Uterus (tissue), 4 donors: ENCODE measurements around the gene TTC17. TPM values are rescaled to one million over a fixed set of nuclear protein-coding genes. Genes with fewer than 3 reads are reported as not detected.

ENCODE experiments used
- DNase-seq, 2 donors: peaks; one replicate each; pipeline ENCODE4 v3.0.0-alpha.2; 2019 to 2020
- H3K27ac ChIP-seq, 2 donors: fragments of 200-600 bp; sonication (generic); 1 replicate in 1 of 2; 2 replicates in 1 of 2; pipeline ENCODE4 v1.5.1; 2016 to 2018
- H3K27me3 ChIP-seq, 2 donors: fragments of 200-600 bp; sonication (generic); one replicate each; pipeline ENCODE4 v1.5.1; 2018 to 2019; ENCODE audit warnings: control low read depth in 1 of 2
- H3K36me3 ChIP-seq, 2 donors: fragments of 200-600 bp; sonication (generic); one replicate each; pipeline ENCODE4 v1.5.1; 2019; ENCODE audit warnings: control low read depth in 1 of 2
- H3K4me1 ChIP-seq, 2 donors: fragments of 200-600 bp; sonication (generic); one replicate each; pipeline ENCODE4 v1.5.1; 2018 to 2019; ENCODE audit warnings: control low read depth in 1 of 2
- H3K4me3 ChIP-seq, 2 donors: fragments of 200-600 bp; sonication (generic); 1 replicate in 1 of 2; 2 replicates in 1 of 2; pipeline ENCODE4 v1.5.1; 2018 to 2019; ENCODE audit warnings: mild to moderate bottlenecking in 1 of 2
- H3K9me3 ChIP-seq, 2 donors: fragments of 200-600 bp; sonication (generic); one replicate each; pipeline ENCODE4 v1.5.1; 2019; ENCODE audit warnings: control low read depth in 1 of 2
- POLR2A ChIP-seq, 2 donors: fragments of 450-650 bp; IDR thresholded peaks; one replicate each; pipeline ENCODE4 v1.6.1; 2016; ENCODE audit warnings: antibody characterized with exemption in 2 of 2, mild to moderate bottlenecking in 1 of 2, moderate library complexity in 1 of 2
- intact Hi-C: fragments of 100-400 bp; cut with DNase I; formaldehyde crosslinking; loops from one replicate; pipeline ENCODE4 v1.15.1; 2023; ENCODE audit warnings: low total_unique reads
- total RNA-seq, 4 donors: library from RNA; depleted of rRNA in 3 of 4; stranded (reverse); fragments of >200 nt in 3 of 4; gene quantifications; one replicate each; pipeline versions ENCODE4 v1.1.0 to v1.2.4, GENCODE V29; 2014 to 2023
- TF ChIP-seq, protein P1 (sequence below), 4 experiments: fragments of 200-600 bp in 2 of 4; fragments of 450-650 bp in 2 of 4; sonication (generic) in 2 of 4; IDR thresholded peaks; one replicate each; pipeline ENCODE4 v1.5.1; 2016 to 2019; ENCODE audit warnings: antibody characterized with exemption in 4 of 4, mild to moderate bottlenecking in 2 of 4, moderate library complexity in 1 of 4
- donor health status: DM: yes; HTN: yes; CAD: no.

The TTC17 gene
- total RNA-seq, 4 donors from 2014 or later: 94.7 to 182 (median 126) TPM

DNA sequence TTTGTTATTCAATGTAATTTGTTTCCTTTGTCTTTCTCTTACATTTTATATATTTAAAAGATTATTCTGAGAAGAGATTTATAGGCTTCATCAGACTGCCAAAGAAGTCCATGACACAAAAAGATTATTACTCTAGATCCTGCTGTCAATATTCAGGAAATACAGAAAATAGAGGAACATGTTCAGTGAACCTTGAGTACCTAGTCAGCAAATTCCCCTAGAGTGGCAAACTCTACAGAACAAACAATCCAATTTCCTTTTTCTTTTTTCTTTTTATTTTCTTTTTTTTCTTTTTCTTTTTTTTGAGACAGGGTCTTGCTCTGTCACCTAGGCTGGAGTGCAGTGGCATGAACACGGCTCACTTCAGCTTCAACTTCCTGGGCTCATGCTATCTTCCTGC is 23.9 kb downstream of the TTC17 start:
- Histone ChIP-seq H3K9me3 (no peaks in the 10 kb centered on the region), H3K4me3 (no peak overlapping the region), H3K27me3 (no peaks in the 10 kb centered on the region), H3K4me1 (no peaks in the 10 kb centered on the region), H3K27ac (no peak overlapping the region), H3K36me3 (no peaks in the 10 kb centered on the region)
- no peak for TF ChIP-seq POLR2A (IDR thresholded peaks at IDR 0.05)
- TF ChIP-seq, protein P1, sequence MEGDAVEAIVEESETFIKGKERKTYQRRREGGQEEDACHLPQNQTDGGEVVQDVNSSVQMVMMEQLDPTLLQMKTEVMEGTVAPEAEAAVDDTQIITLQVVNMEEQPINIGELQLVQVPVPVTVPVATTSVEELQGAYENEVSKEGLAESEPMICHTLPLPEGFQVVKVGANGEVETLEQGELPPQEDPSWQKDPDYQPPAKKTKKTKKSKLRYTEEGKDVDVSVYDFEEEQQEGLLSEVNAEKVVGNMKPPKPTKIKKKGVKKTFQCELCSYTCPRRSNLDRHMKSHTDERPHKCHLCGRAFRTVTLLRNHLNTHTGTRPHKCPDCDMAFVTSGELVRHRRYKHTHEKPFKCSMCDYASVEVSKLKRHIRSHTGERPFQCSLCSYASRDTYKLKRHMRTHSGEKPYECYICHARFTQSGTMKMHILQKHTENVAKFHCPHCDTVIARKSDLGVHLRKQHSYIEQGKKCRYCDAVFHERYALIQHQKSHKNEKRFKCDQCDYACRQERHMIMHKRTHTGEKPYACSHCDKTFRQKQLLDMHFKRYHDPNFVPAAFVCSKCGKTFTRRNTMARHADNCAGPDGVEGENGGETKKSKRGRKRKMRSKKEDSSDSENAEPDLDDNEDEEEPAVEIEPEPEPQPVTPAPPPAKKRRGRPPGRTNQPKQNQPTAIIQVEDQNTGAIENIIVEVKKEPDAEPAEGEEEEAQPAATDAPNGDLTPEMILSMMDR (IDR thresholded peaks at IDR 0.05): no peak
- DNase-seq: no peak
- intact Hi-C loops: no loop called here

DNA sequence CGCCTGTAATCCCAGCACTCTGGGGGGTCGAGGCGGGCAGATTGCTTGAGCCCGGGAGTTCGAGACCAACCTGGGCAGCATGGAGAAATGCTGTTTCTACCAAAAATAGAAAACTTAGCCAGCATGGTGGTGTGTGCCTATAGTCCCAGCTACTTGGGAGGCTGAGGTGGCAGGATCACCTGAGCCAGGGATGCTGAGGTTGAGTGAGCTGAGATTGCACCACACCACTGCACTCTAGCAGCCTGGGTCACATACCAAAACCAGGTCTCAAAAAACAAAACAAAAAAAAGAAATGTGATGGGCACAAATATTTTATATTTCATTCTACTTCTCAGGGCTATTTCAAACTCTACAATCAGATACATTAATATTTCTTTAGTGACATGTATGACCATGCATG is 25.7 kb downstream of the TTC17 start:
- TF ChIP-seq, protein P1 (IDR thresholded peaks at IDR 0.05): no peak
- TF ChIP-seq POLR2A (IDR thresholded peaks at IDR 0.05): no peak
- no peaks in the 10 kb centered on the region for H3K36me3 ChIP-seq
- intact Hi-C loops: no loop called here
- no peak for DNase-seq
- no peaks in the 10 kb centered on the region for H3K9me3 ChIP-seq
- no peaks in the 10 kb centered on the region for H3K4me1 ChIP-seq
- no peaks in the 10 kb centered on the region for H3K27me3 ChIP-seq
- no peak overlapping the region for H3K4me3 ChIP-seq
- no peak overlapping the region for H3K27ac ChIP-seq

DNA sequence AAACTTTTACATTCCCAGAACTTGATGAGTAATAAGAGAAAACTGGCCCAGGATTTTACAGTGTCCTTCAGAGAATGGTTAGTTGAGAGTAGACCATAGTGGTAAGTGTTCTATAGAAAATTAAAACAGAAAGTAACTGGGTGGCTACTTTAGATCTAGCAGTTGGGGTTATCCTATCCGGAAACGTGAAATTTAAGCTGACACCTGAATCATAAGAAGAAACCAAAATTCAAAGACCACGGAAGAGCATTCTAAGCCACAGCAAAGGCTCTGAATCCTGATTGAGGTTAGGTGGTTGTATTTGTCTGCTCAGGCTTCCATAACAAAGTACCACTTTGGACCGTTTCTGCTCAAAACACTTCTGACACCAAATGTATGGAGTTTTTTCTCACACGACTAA is 34.0 kb downstream of the TTC17 start:
- Histone ChIP-seq H3K36me3 (no peaks in the 10 kb centered on the region), H3K4me1 (no peaks in the 10 kb centered on the region), H3K9me3 (no peaks in the 10 kb centered on the region), H3K27me3 (no peaks in the 10 kb centered on the region), H3K27ac (no peak overlapping the region), H3K4me3 (no peak overlapping the region)
- DNase-seq: no peak
- TF ChIP-seq, protein P1 (IDR thresholded peaks at IDR 0.05): no peak
- TF ChIP-seq POLR2A (IDR thresholded peaks at IDR 0.05): no peak
- intact Hi-C loops: no loop called here

DNA sequence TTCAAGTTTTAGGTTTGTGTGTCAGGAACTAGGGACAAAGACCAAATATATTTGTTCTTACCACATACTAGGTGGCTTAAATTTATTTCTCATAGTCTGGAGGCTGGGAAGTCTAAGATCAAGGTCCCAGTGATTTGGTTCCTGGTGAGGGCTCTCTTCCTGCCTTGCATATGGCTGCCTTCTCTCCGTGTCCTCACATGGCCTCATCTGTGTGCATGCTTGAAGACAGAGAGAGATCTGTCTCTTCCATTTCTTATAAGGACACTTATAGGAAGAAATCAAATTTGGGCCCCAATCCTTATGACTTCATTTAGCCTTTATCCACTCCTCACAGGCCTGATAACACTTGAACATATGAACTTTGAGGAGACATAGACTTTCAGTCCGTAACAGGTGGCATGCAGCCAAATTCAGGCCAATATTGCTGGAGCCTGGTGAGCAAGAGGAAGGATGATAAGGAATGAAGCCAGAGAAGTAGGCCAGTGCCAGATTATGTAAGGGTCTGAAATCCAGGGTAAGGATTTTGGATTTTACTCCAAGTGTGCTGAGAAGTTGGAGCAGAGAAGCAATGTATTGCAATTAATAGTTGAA is 35.1 kb downstream of the TTC17 start:
- no peak overlapping the region for H3K4me3 ChIP-seq
- no peak overlapping the region for H3K27ac ChIP-seq
- H3K9me3 ChIP-seq: no peaks in the 10 kb centered on the region
- DNase-seq: no peak
- intact Hi-C loops: no loop called here
- H3K4me1 ChIP-seq: no peaks in the 10 kb centered on the region
- no peaks in the 10 kb centered on the region for H3K27me3 ChIP-seq
- H3K36me3 ChIP-seq: no peaks in the 10 kb centered on the region
- TF ChIP-seq, protein P1 (IDR thresholded peaks at IDR 0.05): no peak
- no peak for TF ChIP-seq POLR2A (IDR thresholded peaks at IDR 0.05)

DNA sequence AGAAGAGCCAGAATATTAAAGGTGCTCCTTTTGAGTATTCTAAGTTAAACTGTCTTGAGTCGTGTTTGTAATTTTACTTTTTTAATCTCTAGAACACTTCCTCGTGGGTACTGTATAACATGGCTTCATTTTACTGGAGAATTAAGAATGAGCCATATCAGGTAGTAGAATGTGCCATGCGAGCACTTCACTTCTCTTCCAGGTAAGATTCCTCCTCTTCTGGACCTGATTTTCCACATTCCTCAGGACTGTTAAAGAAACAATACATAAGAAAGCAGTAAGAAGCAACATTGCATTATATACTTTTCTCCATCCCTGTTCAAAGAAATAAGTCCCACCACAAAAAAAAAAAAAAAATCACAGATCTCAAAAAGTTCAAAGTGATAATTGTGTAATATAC is 37.9 kb downstream of the TTC17 start:
- Histone ChIP-seq H3K27ac (no peak overlapping the region), H3K27me3 (no peaks in the 10 kb centered on the region), H3K9me3 (no peaks in the 10 kb centered on the region), H3K36me3 (no peaks in the 10 kb centered on the region), H3K4me1 (no peaks in the 10 kb centered on the region), H3K4me3 (no peak overlapping the region)
- DNase-seq: no peak
- no peak for TF ChIP-seq POLR2A (IDR thresholded peaks at IDR 0.05)
- intact Hi-C loops: no loop called here

DNA sequence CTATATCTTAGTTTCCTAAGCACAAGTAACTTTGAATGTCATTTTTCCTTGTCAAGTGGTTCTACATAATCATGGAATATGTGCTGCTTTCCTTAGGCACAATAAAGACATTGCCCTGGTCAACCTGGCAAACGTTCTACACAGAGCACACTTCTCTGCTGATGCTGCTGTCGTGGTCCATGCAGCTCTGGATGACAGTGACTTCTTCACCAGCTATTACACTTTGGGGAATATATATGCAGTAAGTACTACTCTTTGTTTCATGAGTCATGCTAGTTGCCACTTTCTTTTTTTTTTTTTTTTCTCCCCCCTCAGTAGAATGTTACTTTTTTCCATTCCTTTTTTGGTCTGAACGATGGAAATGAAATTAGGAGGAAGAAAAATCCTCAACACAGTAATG is 38.5 kb downstream of the TTC17 start:
- Histone ChIP-seq H3K4me3 (no peak overlapping the region), H3K4me1 (no peaks in the 10 kb centered on the region), H3K9me3 (no peaks in the 10 kb centered on the region), H3K27ac (no peak overlapping the region), H3K27me3 (no peaks in the 10 kb centered on the region), H3K36me3 (no peaks in the 10 kb centered on the region)
- DNase-seq: no peak
- TF ChIP-seq, protein P1 (IDR thresholded peaks at IDR 0.05): no peak
- TF ChIP-seq POLR2A (IDR thresholded peaks at IDR 0.05): no peak
- intact Hi-C loops: no loop called here
